Measurements from ENCODE around the gene ZNF12.
A peak's percentile ranks its signal among the peaks of the same experiment; 100 is the strongest.
"Not testable (repeated sequence)": the region's sequence is repeated elsewhere in the genome, so short reads cannot be mapped to it uniquely, and the experiment has no call there.

Gene ZNF12

GRCh38 chr7:6691103-6691502, 15.6 kb downstream of the ZNF12 start:
- FAIRE-seq (no peak), DNase-seq (ENCODE audit: insufficient read length, low spot score) (no peak)
- TF ChIP-seq POU2F2 (IDR thresholded peaks at IDR 0.05; ENCODE audit: low read depth, low read length) (no peak), POLR2AphosphoS5 (IDR thresholded peaks at IDR 0.05; ENCODE audit: low read depth, low read length) (peak; percentile 13; the same call in 1 of the 2 replicates)

GRCh38 chr7:6680146-6680545, 26.6 kb downstream of the ZNF12 start:
- TF ChIP-seq PAX5 (IDR thresholded peaks at IDR 0.05; ENCODE audit: insufficient read depth, low read length, severe bottlenecking) (no peak), SPI1 (IDR thresholded peaks at IDR 0.05; ENCODE audit: low read depth, low read length) (no peak), POLR2A (IDR thresholded peaks at IDR 0.05; ENCODE audit: low read depth, low read length) (no peak), TAF1 (IDR thresholded peaks at IDR 0.05; ENCODE audit: low read depth, low read length) (no peak), POLR2AphosphoS5 (IDR thresholded peaks at IDR 0.05; ENCODE audit: low read depth, low read length) (no peak), POU2F2 (IDR thresholded peaks at IDR 0.05; ENCODE audit: low read depth, low read length) (no peak)
- FAIRE-seq (no peak), DNase-seq (ENCODE audit: insufficient read length, low spot score) (no peak)

GRCh38 chr7:6675807-6676405, 30.8 kb downstream of the ZNF12 start:
- no peak for TF ChIP-seq POLR2AphosphoS5 (IDR thresholded peaks at IDR 0.05; ENCODE audit: low read depth, low read length)
- no peak for TF ChIP-seq POLR2A (IDR thresholded peaks at IDR 0.05; ENCODE audit: low read depth, low read length)
- no peak for TF ChIP-seq PAX5 (IDR thresholded peaks at IDR 0.05; ENCODE audit: insufficient read depth, low read length, severe bottlenecking)
- TF ChIP-seq POU2F2 (IDR thresholded peaks at IDR 0.05; ENCODE audit: low read depth, low read length) = no peak
- TF ChIP-seq TAF1 (IDR thresholded peaks at IDR 0.05; ENCODE audit: low read depth, low read length) = no peak
- TF ChIP-seq SPI1 (IDR thresholded peaks at IDR 0.05; ENCODE audit: low read depth, low read length) = no peak
- FAIRE-seq (no peak), DNase-seq (ENCODE audit: insufficient read length, low spot score) (no peak)

GRCh38 chr7:6670851-6671250, 35.9 kb downstream of the ZNF12 start:
- not testable (repeated sequence) for FAIRE-seq; DNase-seq (ENCODE audit: insufficient read length, low spot score)

GRCh38 chr7:6658618-6659345, 48.0 kb downstream of the ZNF12 start:
- FAIRE-seq = no peak
- DNase-seq (ENCODE audit: insufficient read length, low spot score) = no peak
- TF ChIP-seq POU2F2 (IDR thresholded peaks at IDR 0.05; ENCODE audit: low read depth, low read length) (no peak), PAX5 (IDR thresholded peaks at IDR 0.05; ENCODE audit: insufficient read depth, low read length, severe bottlenecking) (no peak), POLR2A (IDR thresholded peaks at IDR 0.05; ENCODE audit: low read depth, low read length) (no peak), POLR2AphosphoS5 (IDR thresholded peaks at IDR 0.05; ENCODE audit: low read depth, low read length) (no peak), SPI1 (IDR thresholded peaks at IDR 0.05; ENCODE audit: low read depth, low read length) (no peak), TAF1 (IDR thresholded peaks at IDR 0.05; ENCODE audit: low read depth, low read length) (no peak)

GRCh38 chr7:6656413-6656812, 50.3 kb downstream of the ZNF12 start:
- DNase-seq (ENCODE audit: insufficient read length, low spot score) (no peak), FAIRE-seq (no peak)
- TF ChIP-seq PAX5 (IDR thresholded peaks at IDR 0.05; ENCODE audit: insufficient read depth, low read length, severe bottlenecking) (no peak), SPI1 (IDR thresholded peaks at IDR 0.05; ENCODE audit: low read depth, low read length) (no peak), POLR2AphosphoS5 (IDR thresholded peaks at IDR 0.05; ENCODE audit: low read depth, low read length) (no peak), POLR2A (IDR thresholded peaks at IDR 0.05; ENCODE audit: low read depth, low read length) (no peak), POU2F2 (IDR thresholded peaks at IDR 0.05; ENCODE audit: low read depth, low read length) (no peak), TAF1 (IDR thresholded peaks at IDR 0.05; ENCODE audit: low read depth, low read length) (no peak)

GRCh38 chr7:6655636-6656385, 50.9 kb downstream of the ZNF12 start:
- TF ChIP-seq POLR2A (IDR thresholded peaks at IDR 0.05; ENCODE audit: low read depth, low read length) = no peak
- no peak for TF ChIP-seq POU2F2 (IDR thresholded peaks at IDR 0.05; ENCODE audit: low read depth, low read length)
- no peak for TF ChIP-seq PAX5 (IDR thresholded peaks at IDR 0.05; ENCODE audit: insufficient read depth, low read length, severe bottlenecking)
- TF ChIP-seq SPI1 (IDR thresholded peaks at IDR 0.05; ENCODE audit: low read depth, low read length) = no peak
- TF ChIP-seq POLR2AphosphoS5 (IDR thresholded peaks at IDR 0.05; ENCODE audit: low read depth, low read length) = no peak
- TF ChIP-seq TAF1 (IDR thresholded peaks at IDR 0.05; ENCODE audit: low read depth, low read length) = no peak
- peak; percentile 21 for DNase-seq (ENCODE audit: insufficient read length, low spot score)
- FAIRE-seq = no peak

GRCh38 chr7:6654842-6655610, 51.7 kb downstream of the ZNF12 start:
- FAIRE-seq = no peak
- no peak for TF ChIP-seq POLR2A (IDR thresholded peaks at IDR 0.05; ENCODE audit: low read depth, low read length)
- TF ChIP-seq POU2F2 (IDR thresholded peaks at IDR 0.05; ENCODE audit: low read depth, low read length) = no peak
- TF ChIP-seq TAF1 (IDR thresholded peaks at IDR 0.05; ENCODE audit: low read depth, low read length) = no peak
- TF ChIP-seq SPI1 (IDR thresholded peaks at IDR 0.05; ENCODE audit: low read depth, low read length) = no peak
- TF ChIP-seq PAX5 (IDR thresholded peaks at IDR 0.05; ENCODE audit: insufficient read depth, low read length, severe bottlenecking) = no peak
- TF ChIP-seq POLR2AphosphoS5 (IDR thresholded peaks at IDR 0.05; ENCODE audit: low read depth, low read length) = no peak
- peak; percentile 20 for DNase-seq (ENCODE audit: insufficient read length, low spot score)
